ENCODE measurements around the gene CNGA3. TPM values are rescaled to one million over a fixed set of nuclear protein-coding genes. Genes with fewer than 3 reads are reported as not detected.

CNGA3 gene
- total and polyA plus RNA-seq, 2 donors (not counting 3 experiments of a cell fraction or from before 2014, with no cell fraction given): not detected

- Histone ChIP-seq H3K9me1 (replicated peaks; ENCODE audit: control insufficient read depth, extremely low read depth, insufficient read depth, low read length) (no peaks in the 10 kb centered on the region), H3K9ac (replicated peaks; ENCODE audit: extremely low read depth, insufficient read depth, low read length) (no peak overlapping the region), H2AFZ (ENCODE audit: low read depth, low read length) (no peak overlapping the region), H3K9me3 (replicated peaks; ENCODE audit: control insufficient read depth, insufficient read depth, low read length) (no peaks in the 10 kb centered on the region), H3K4me1 (ENCODE audit: control insufficient read depth, extremely low read depth, insufficient read depth, low read length) (no peaks in the 10 kb centered on the region), H3K36me3 (ENCODE audit: control insufficient read depth in 2 of 2, extremely low read depth in 1 of 2, insufficient read depth in 2 of 2, low read length in 2 of 2) (no peaks in the 10 kb centered on the region), H3K27me3 (ENCODE audit: control insufficient read depth in 2 of 2, insufficient read depth in 2 of 2, low read length in 2 of 2) (peaks cover 34 to 55% of the 10 kb centered on the region in 2 experiments), H3K79me2 (ENCODE audit: control insufficient read depth, insufficient read depth, low read length) (no peaks in the 10 kb centered on the region), H4K20me1 (replicated peaks; ENCODE audit: control insufficient read depth, extremely low read depth, insufficient read depth, low read length) (no peaks in the 10 kb centered on the region), H3K4me2 (ENCODE audit: insufficient read depth, low read length) (no peak overlapping the region), H3K27ac (ENCODE audit: insufficient read depth, low read depth, low read length) (no peak overlapping the region), H3K4me3 (replicated peaks in 1 of 3; ENCODE audit: insufficient read depth in 1 of 3, low read depth in 1 of 3, low read length in 3 of 3) (no peak overlapping the region)
- FAIRE-seq (no peak), DNase-seq (ENCODE audit: low read depth, low spot score) (no peak)
- ChIA-PET CTCF (interaction anchor here (1.3 kb wide), 1 partner anchor 609 kb away, joined by 3 read pairs; no protein-coding TSS in a partner anchor), POLR2A (no interaction called here)
- intact Hi-C loops (cut with micrococcal nuclease) (no loop called here), dilution Hi-C loops (cut with MboI; ENCODE audit: extremely low pct_ligation_motif_present, low sequenced_read_pairs) (no loop called here)
- TF ChIP-seq FOS (IDR thresholded peaks at IDR 0.05; ENCODE audit: borderline replicate concordance, insufficient read depth, low read length) (no peak), MAX (IDR thresholded peaks at IDR 0.05; ENCODE audit: insufficient read depth, insufficient read length) (no peak), POLR2A (IDR thresholded peaks at IDR 0.05; ENCODE audit: low read depth, low read length) (no peak), EZH2 (IDR thresholded peaks at IDR 0.05; ENCODE audit: borderline replicate concordance, low read depth, low read length, severe bottlenecking) (no peak), MYC (IDR thresholded peaks at IDR 0.05; ENCODE audit: low read depth, low read length) (no peak), CTCF (IDR thresholded peaks at IDR 0.05; ENCODE audit: extremely low read depth in 1 of 2, insufficient read depth in 1 of 2, low read depth in 1 of 2, low read length in 2 of 2) (no peak), POLR2AphosphoS5 (IDR thresholded peaks at IDR 0.05; ENCODE audit: insufficient read depth, low read depth, low read length) (no peak), GATA2 (IDR thresholded peaks at IDR 0.05; ENCODE audit: insufficient read depth, insufficient read length, low read depth, low read length) (no peak), JUN (IDR thresholded peaks at IDR 0.05; ENCODE audit: borderline replicate concordance, insufficient read depth, insufficient read length, low read depth) (no peak)
- no TSS peak for BruUV-seq (replicated peaks)
Observed at GRCh38 chr2:98350411-98350810, 4.2 kb downstream of the CNGA3 start.
